OCI-LY1 (cell line): Measurements from ENCODE around the gene VSIR.

Experiments
- H2AFZ ChIP-seq: fragments of 200-600 bp; sonication (generic), shearing (Covaris generic); 2 replicates; pipeline ENCODE4 v1.6.0; 2014; ENCODE audit warnings: antibody characterized with exemption, mild to moderate bottlenecking, low read length
- H3F3A ChIP-seq: fragments of 200-600 bp; sonication (generic), shearing (Covaris generic); 2 replicates; pipeline ENCODE4 v1.6.0; 2014; ENCODE audit warnings: mild to moderate bottlenecking, antibody characterized with exemption, low read length, moderate library complexity; ENCODE audit not compliant: insufficient read depth
- H3K27ac ChIP-seq: fragments of 200-600 bp; sonication (generic); 2 replicates; pipeline ENCODE4 v1.5.1; 2014; ENCODE audit warnings: low read length, mixed run types, mild to moderate bottlenecking, low read depth; ENCODE audit not compliant: poor library complexity, severe bottlenecking
- H3K27me3 ChIP-seq: fragments of 200-600 bp; sonication (generic); 2 replicates; pipeline ENCODE4 v1.6.0; 2014; ENCODE audit warnings: antibody characterized with exemption, mild to moderate bottlenecking, low read length, moderate library complexity; ENCODE audit not compliant: insufficient read depth
- H3K36me3 ChIP-seq: fragments of 200-600 bp; sonication (generic); 2 replicates; pipeline ENCODE4 v1.6.1; 2014; ENCODE audit warnings: mild to moderate bottlenecking, antibody characterized with exemption, low read length, moderate library complexity, mixed read lengths; ENCODE audit not compliant: insufficient read depth
- H3K4me1 ChIP-seq: fragments of 200-600 bp; sonication (generic); 2 replicates; pipeline ENCODE4 v1.5.1; 2014; ENCODE audit warnings: mild to moderate bottlenecking, low read length, moderate library complexity; ENCODE audit not compliant: insufficient read depth, severe bottlenecking
- H3K4me2 ChIP-seq: fragments of 200-600 bp; sonication (generic), shearing (Covaris generic); 2 replicates; pipeline ENCODE4 v1.6.1; 2014; ENCODE audit warnings: low read length
- H3K4me3 ChIP-seq: fragments of 200-600 bp; sonication (generic); 2 replicates; pipeline ENCODE4 v1.5.1; 2014; ENCODE audit warnings: low read length, low read depth, mild to moderate bottlenecking, mixed read lengths; ENCODE audit not compliant: poor library complexity, severe bottlenecking
- H3K79me2 ChIP-seq: fragments of 200-600 bp; shearing (Covaris generic); 2 replicates; pipeline ENCODE4 v1.6.1; 2016; ENCODE audit warnings: mixed run types, low read length, mixed read lengths; ENCODE audit not compliant: insufficient read depth
- H3K9ac ChIP-seq: fragments of 200-600 bp; sonication (generic), shearing (Covaris generic); 2 replicates; pipeline ENCODE4 v1.6.1; 2014; ENCODE audit warnings: mild to moderate bottlenecking, low read length, mixed read lengths
- H3K9me2 ChIP-seq: fragments of 200-600 bp; sonication (generic), shearing (Covaris generic); 2 replicates; pipeline ENCODE4 v1.6.1; 2014; ENCODE audit warnings: low read depth, mild to moderate bottlenecking, low read length, mixed read lengths
- H3K9me3 ChIP-seq: fragments of 200-600 bp; shearing (Covaris generic); 2 replicates; pipeline ENCODE4 v1.6.1; 2014; ENCODE audit warnings: low read length, mixed read lengths
- H4K20me1 ChIP-seq: fragments of 200-600 bp; sonication (generic), shearing (Covaris generic); 2 replicates; pipeline ENCODE4 v1.6.0; 2016; ENCODE audit warnings: mild to moderate bottlenecking, low read length; ENCODE audit not compliant: insufficient read depth
- EZH2 ChIP-seq: fragments of 200-600 bp; sonication (generic), shearing (Covaris generic); IDR thresholded peaks from 2 replicates; pipeline ENCODE4 v1.8.0; 2017; ENCODE audit warnings: borderline replicate concordance, mixed run types, mild to moderate bottlenecking, antibody characterized with exemption, low read length, moderate library complexity, mixed read lengths
- TF ChIP-seq, protein P1 (sequence below): fragments of 200-600 bp; sonication (generic), shearing (Covaris generic); IDR thresholded peaks from 2 replicates; pipeline ENCODE4 v1.5.1; 2017; ENCODE audit warnings: mild to moderate bottlenecking, antibody characterized with exemption, low read length, moderate library complexity, mixed read lengths

VSIR gene

GRCh38 chr10:71780719-71781118 is 7.4 kb upstream of the VSIR start:
- Histone ChIP-seq H3K79me2 (no peaks in the 10 kb centered on the region), H3K4me1 (no peaks in the 10 kb centered on the region), H3K4me2 (no peak overlapping the region), H3K9me3 (no peaks in the 10 kb centered on the region), H3K36me3 (no peaks in the 10 kb centered on the region), H3K9ac (no peak overlapping the region), H3K9me2 (no peaks in the 10 kb centered on the region), H2AFZ (no peak overlapping the region), H4K20me1 (no peaks in the 10 kb centered on the region), H3K27ac (no peak overlapping the region), H3K27me3 (no peaks in the 10 kb centered on the region; the same call in none of the 2 replicates), H3K4me3 (no peak overlapping the region), H3F3A (no peaks in the 10 kb centered on the region)
- TF ChIP-seq EZH2 = no peak
- TF ChIP-seq, protein P1, sequence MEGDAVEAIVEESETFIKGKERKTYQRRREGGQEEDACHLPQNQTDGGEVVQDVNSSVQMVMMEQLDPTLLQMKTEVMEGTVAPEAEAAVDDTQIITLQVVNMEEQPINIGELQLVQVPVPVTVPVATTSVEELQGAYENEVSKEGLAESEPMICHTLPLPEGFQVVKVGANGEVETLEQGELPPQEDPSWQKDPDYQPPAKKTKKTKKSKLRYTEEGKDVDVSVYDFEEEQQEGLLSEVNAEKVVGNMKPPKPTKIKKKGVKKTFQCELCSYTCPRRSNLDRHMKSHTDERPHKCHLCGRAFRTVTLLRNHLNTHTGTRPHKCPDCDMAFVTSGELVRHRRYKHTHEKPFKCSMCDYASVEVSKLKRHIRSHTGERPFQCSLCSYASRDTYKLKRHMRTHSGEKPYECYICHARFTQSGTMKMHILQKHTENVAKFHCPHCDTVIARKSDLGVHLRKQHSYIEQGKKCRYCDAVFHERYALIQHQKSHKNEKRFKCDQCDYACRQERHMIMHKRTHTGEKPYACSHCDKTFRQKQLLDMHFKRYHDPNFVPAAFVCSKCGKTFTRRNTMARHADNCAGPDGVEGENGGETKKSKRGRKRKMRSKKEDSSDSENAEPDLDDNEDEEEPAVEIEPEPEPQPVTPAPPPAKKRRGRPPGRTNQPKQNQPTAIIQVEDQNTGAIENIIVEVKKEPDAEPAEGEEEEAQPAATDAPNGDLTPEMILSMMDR = peak; percentile 14; the same call in 1 of the 2 replicates

GRCh38 chr10:71780156-71780555 is 6.8 kb upstream of the VSIR start:
- Histone ChIP-seq H4K20me1 (no peaks in the 10 kb centered on the region), H3K27me3 (no peaks in the 10 kb centered on the region; the same call in none of the 2 replicates), H3K79me2 (no peaks in the 10 kb centered on the region), H3F3A (no peaks in the 10 kb centered on the region), H3K9ac (no peak overlapping the region), H2AFZ (no peak overlapping the region), H3K9me3 (no peaks in the 10 kb centered on the region), H3K27ac (no peak overlapping the region), H3K4me3 (no peak overlapping the region), H3K9me2 (no peaks in the 10 kb centered on the region), H3K4me2 (no peak overlapping the region), H3K36me3 (no peaks in the 10 kb centered on the region), H3K4me1 (no peaks in the 10 kb centered on the region)
- TF ChIP-seq, protein P1 = no peak
- no peak for TF ChIP-seq EZH2

DNA sequence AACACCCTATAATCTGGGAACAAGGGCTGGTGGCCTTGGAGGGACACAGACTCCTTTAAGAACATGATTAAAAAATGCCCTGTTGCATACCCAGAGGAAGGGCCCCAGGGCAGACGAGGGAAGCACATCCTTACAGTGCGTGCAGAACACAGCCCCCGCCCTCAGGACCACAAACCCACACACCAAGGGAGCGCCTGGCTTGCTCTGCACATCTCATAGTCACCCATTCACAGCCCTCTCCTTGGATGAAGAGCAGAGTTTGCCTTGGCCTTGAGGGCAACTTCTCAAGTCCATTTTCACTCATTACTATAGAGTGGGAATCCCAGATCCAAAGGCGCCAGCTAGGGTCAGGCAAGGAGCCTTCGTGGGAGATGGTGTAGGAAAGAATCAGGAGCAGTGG is 6.3 kb upstream of the VSIR start:
- no peak for TF ChIP-seq EZH2
- TF ChIP-seq, protein P1 = no peak

More for the DNA sequence above, 6.3 kb upstream of the VSIR start:
- Histone ChIP-seq H3F3A (no peaks in the 10 kb centered on the region), H3K27ac (no peak overlapping the region), H3K27me3 (no peaks in the 10 kb centered on the region; the same call in none of the 2 replicates), H3K9ac (no peak overlapping the region), H3K79me2 (no peaks in the 10 kb centered on the region), H3K9me3 (no peaks in the 10 kb centered on the region), H3K9me2 (no peaks in the 10 kb centered on the region), H2AFZ (no peak overlapping the region), H3K4me1 (no peaks in the 10 kb centered on the region), H3K36me3 (no peaks in the 10 kb centered on the region), H3K4me2 (no peak overlapping the region), H4K20me1 (no peaks in the 10 kb centered on the region), H3K4me3 (no peak overlapping the region)
